Central memory CD8-positive, alpha-beta T cell (primary cell): Measurements from ENCODE around the gene AMPD1.

Experiments
- ATAC-seq: fragments of 150-1000 bp; cut with Tn5 transposase; replicated peaks from 2 replicates; pipeline ENCODE4 v1.10.0; 2022; ENCODE audit warnings: mild to moderate bottlenecking, moderate FRiP score, moderate number of reproducible peaks; ENCODE audit not compliant: poor library complexity, severe bottlenecking; ENCODE audit errors: extremely low read depth
- DNase-seq, 2 donors: peaks; one replicate each; pipeline ENCODE4 v3.0.0; 2021; ENCODE audit warnings: low spot score in 2 of 2
- H3K27ac Mint-ChIP-seq: one replicate; pipeline ENCODE4 v1.8.0; 2022; ENCODE audit warnings: low read depth, mild to moderate bottlenecking, moderate library complexity, mixed read lengths
- H3K27me3 Mint-ChIP-seq: one replicate; pipeline ENCODE4 v1.8.0; 2022; ENCODE audit warnings: mixed read lengths
- H3K36me3 Mint-ChIP-seq: one replicate; pipeline ENCODE4 v1.8.0; 2022; ENCODE audit warnings: mild to moderate bottlenecking, moderate library complexity, mixed read lengths; ENCODE audit not compliant: insufficient read depth
- H3K4me1 Mint-ChIP-seq: one replicate; pipeline ENCODE4 v1.8.0; 2022; ENCODE audit warnings: mixed read lengths
- H3K4me3 Mint-ChIP-seq: one replicate; pipeline ENCODE4 v1.8.0; 2022; ENCODE audit warnings: mild to moderate bottlenecking, moderate library complexity, mixed read lengths
- H3K9me3 Mint-ChIP-seq: one replicate; pipeline ENCODE4 v1.8.0; 2022; ENCODE audit warnings: mixed read lengths

The AMPD1 gene

GRCh38 chr1:114692947-114693346, 2.4 kb downstream of the AMPD1 start:
- no peak for ATAC-seq
- Mint-ChIP-seq H3K4me1 (no peaks in the 10 kb centered on the region), H3K36me3 (peaks cover 3% of the 10 kb centered on the region), H3K4me3 (no peak overlapping the region), H3K9me3 (no peaks in the 10 kb centered on the region), H3K27ac (no peak overlapping the region), H3K27me3 (peaks cover 35% of the 10 kb centered on the region)
- no peak for DNase-seq

- H3K9me3 Mint-ChIP-seq = no peaks in the 10 kb centered on the region
- H3K4me3 Mint-ChIP-seq = no peak overlapping the region
- no peaks in the 10 kb centered on the region for H3K36me3 Mint-ChIP-seq
- H3K27ac Mint-ChIP-seq = no peak overlapping the region
- no peaks in the 10 kb centered on the region for H3K4me1 Mint-ChIP-seq
- DNase-seq = no peak
- ATAC-seq = no peak
- peaks cover 44% of the 10 kb centered on the region for H3K27me3 Mint-ChIP-seq
Measured at GRCh38 chr1:114691061-114691460, 4.3 kb downstream of the AMPD1 start.

GRCh38 chr1:114690148-114690547, 5.2 kb downstream of the AMPD1 start:
- no peak overlapping the region for H3K27ac Mint-ChIP-seq
- H3K4me1 Mint-ChIP-seq = no peaks in the 10 kb centered on the region
- H3K4me3 Mint-ChIP-seq = no peak overlapping the region
- ATAC-seq (no peak), DNase-seq (no peak)
- H3K36me3 Mint-ChIP-seq = no peaks in the 10 kb centered on the region
- peaks cover 47% of the 10 kb centered on the region for H3K27me3 Mint-ChIP-seq
- H3K9me3 Mint-ChIP-seq = no peaks in the 10 kb centered on the region

GRCh38 chr1:114688526-114688925, 6.8 kb downstream of the AMPD1 start:
- Mint-ChIP-seq H3K4me1 (no peaks in the 10 kb centered on the region), H3K4me3 (no peak overlapping the region), H3K27me3 (peaks cover 59% of the 10 kb centered on the region), H3K27ac (no peak overlapping the region), H3K36me3 (no peaks in the 10 kb centered on the region), H3K9me3 (no peaks in the 10 kb centered on the region)
- ATAC-seq (no peak), DNase-seq (no peak)

GRCh38 chr1:114685851-114686250, 9.5 kb downstream of the AMPD1 start:
- ATAC-seq (no peak), DNase-seq (no peak)
- no peaks in the 10 kb centered on the region for H3K4me1 Mint-ChIP-seq
- peaks cover 78% of the 10 kb centered on the region for H3K27me3 Mint-ChIP-seq
- no peaks in the 10 kb centered on the region for H3K36me3 Mint-ChIP-seq
- H3K9me3 Mint-ChIP-seq = no peaks in the 10 kb centered on the region
- H3K27ac Mint-ChIP-seq = no peak overlapping the region
- no peak overlapping the region for H3K4me3 Mint-ChIP-seq

- Mint-ChIP-seq H3K9me3 (no peaks in the 10 kb centered on the region), H3K27me3 (peaks cover 72% of the 10 kb centered on the region), H3K4me1 (no peaks in the 10 kb centered on the region), H3K4me3 (no peak overlapping the region), H3K36me3 (no peaks in the 10 kb centered on the region), H3K27ac (no peak overlapping the region)
- ATAC-seq (no peak), DNase-seq (no peak)
Measured at GRCh38 chr1:114677691-114678090, 17.7 kb downstream of the AMPD1 start.

- DNase-seq = no peak
- peaks cover 61% of the 10 kb centered on the region for H3K27me3 Mint-ChIP-seq
- H3K9me3 Mint-ChIP-seq = no peaks in the 10 kb centered on the region
- no peaks in the 10 kb centered on the region for H3K36me3 Mint-ChIP-seq
- ATAC-seq = no peak
- no peak overlapping the region for H3K4me3 Mint-ChIP-seq
- H3K27ac Mint-ChIP-seq = no peak overlapping the region
- no peaks in the 10 kb centered on the region for H3K4me1 Mint-ChIP-seq
Measured at GRCh38 chr1:114676115-114676514, 19.2 kb downstream of the AMPD1 start.

- ATAC-seq = no peak
- H3K4me1 Mint-ChIP-seq = no peaks in the 10 kb centered on the region
- no peak overlapping the region for H3K27ac Mint-ChIP-seq
- no peak for DNase-seq
- peaks cover 8% of the 10 kb centered on the region for H3K36me3 Mint-ChIP-seq
- H3K4me3 Mint-ChIP-seq = no peak overlapping the region
- peaks cover 31% of the 10 kb centered on the region for H3K27me3 Mint-ChIP-seq
- no peaks in the 10 kb centered on the region for H3K9me3 Mint-ChIP-seq
Measured at GRCh38 chr1:114671939-114672275, 23.4 kb downstream of the AMPD1 start.

- Mint-ChIP-seq H3K4me3 (no peak overlapping the region), H3K9me3 (no peaks in the 10 kb centered on the region), H3K27ac (no peak overlapping the region), H3K36me3 (peaks cover 8% of the 10 kb centered on the region), H3K4me1 (no peaks in the 10 kb centered on the region), H3K27me3 (peaks cover 25% of the 10 kb centered on the region)
- ATAC-seq = no peak
- DNase-seq = no peak
Measured at GRCh38 chr1:114671011-114671938, 24.1 kb downstream of the AMPD1 start.

- ATAC-seq = peak; percentile 96
- no peak overlapping the region for H3K27ac Mint-ChIP-seq
- H3K4me3 Mint-ChIP-seq = peak overlapping the region; percentile 88
- H3K36me3 Mint-ChIP-seq = peaks cover 8% of the 10 kb centered on the region
- H3K4me1 Mint-ChIP-seq = no peaks in the 10 kb centered on the region
- peak; percentile 62 to 66 for DNase-seq
- peaks cover 15% of the 10 kb centered on the region for H3K27me3 Mint-ChIP-seq
- H3K9me3 Mint-ChIP-seq = no peaks in the 10 kb centered on the region
Measured at GRCh38 chr1:114670083-114671010, 25.0 kb downstream of the AMPD1 start.

GRCh38 chr1:114669562-114670082, 25.7 kb downstream of the AMPD1 start, which contains the start of gene DENND2C:
DENND2C (minus strand) TSS chr1:114670049; CDS start chr1:114625984, 44,065 bp downstream.
- DNase-seq = peak in 1 of 2 donors; percentile 10
- peaks cover 8% of the 10 kb centered on the region for H3K27me3 Mint-ChIP-seq
- H3K9me3 Mint-ChIP-seq = no peaks in the 10 kb centered on the region
- H3K36me3 Mint-ChIP-seq = peaks cover 8% of the 10 kb centered on the region
- no peaks in the 10 kb centered on the region for H3K4me1 Mint-ChIP-seq
- H3K4me3 Mint-ChIP-seq = peak within 1 kb of the TSS; percentile 88
- no peak within 1 kb of the TSS for H3K27ac Mint-ChIP-seq
- peak; percentile 52 for ATAC-seq

GRCh38 chr1:114668784-114669561, 26.4 kb downstream of the AMPD1 start:
- H3K36me3 Mint-ChIP-seq = peaks cover 8% of the 10 kb centered on the region
- no peaks in the 10 kb centered on the region for H3K9me3 Mint-ChIP-seq
- peaks cover 2% of the 10 kb centered on the region for H3K27me3 Mint-ChIP-seq
- ATAC-seq = no peak
- peak overlapping the region; percentile 88 for H3K4me3 Mint-ChIP-seq
- no peak for DNase-seq
- H3K4me1 Mint-ChIP-seq = no peaks in the 10 kb centered on the region
- no peak overlapping the region for H3K27ac Mint-ChIP-seq
